HG02588 (cell line): ENCODE data around the gene TBC1D5.
A peak's percentile ranks its signal among the peaks of the same experiment; 100 is the strongest.

ENCODE experiments used
- ATAC-seq: cut with Tn5 transposase; IDR thresholded peaks from one replicate; pipeline ENCODE4 v1.9.1; 2021; ENCODE audit warnings: mild to moderate bottlenecking, moderate library complexity; ENCODE audit not compliant: unreplicated experiment

TBC1D5 gene

DNA sequence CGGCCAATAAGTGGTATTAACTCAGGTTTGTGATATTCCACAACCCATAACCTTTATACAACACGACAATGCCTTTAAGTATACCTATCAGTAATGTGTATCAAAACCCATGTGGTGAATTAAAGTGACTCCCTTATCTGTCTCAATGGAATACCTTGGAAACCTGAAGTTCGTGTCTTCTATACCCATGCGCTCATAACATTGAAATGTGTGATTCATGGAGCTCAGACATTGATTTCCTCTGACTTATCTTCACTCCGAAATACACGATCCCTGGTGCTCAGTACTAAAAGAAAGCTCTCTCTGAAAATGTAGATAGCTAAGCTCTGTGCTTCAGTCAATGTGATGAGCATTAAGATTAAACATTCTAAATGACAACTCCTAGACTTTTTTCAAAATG lies 140.3 kb downstream of the TBC1D5 start:
- no peak for ATAC-seq

DNA sequence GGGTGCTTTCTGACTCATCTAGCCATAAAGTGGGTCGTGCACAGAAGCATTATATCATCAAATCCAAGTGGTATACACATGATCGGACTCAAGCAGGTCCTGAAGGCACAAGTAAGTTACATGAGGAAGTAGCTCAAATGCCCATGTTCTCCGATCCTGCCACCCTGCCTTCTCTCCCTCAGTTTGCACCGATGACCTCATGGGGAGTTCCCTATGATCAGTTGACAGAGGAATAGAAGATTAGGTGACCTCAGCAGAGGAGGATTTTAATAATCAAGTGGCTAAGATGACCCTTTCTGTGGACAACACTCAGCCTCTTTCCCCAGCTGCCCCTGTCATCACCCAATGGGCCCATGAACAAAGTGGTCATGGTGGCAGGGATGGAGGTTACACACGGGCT lies 149.5 kb downstream of the TBC1D5 start:
- ATAC-seq, result no peak

DNA sequence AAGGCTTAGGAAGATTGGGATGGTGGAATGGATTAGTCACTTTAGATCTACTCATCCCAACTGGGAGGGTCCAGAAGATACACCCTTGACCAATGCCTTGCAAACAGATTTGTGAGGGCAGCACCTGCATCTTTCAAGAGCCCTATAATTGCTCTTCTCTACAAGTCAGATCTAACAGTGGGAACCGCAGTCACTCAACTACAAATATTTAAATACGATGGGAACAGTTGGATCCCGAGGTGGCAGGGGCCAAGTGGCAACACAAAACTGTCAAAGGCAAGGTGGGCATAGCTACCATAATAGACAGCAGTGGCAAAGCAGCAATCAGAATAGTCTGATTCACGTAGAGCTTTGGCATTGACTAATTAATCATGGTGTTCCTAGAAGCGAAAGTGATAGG lies 152.0 kb downstream of the TBC1D5 start:
- no peak for ATAC-seq

DNA sequence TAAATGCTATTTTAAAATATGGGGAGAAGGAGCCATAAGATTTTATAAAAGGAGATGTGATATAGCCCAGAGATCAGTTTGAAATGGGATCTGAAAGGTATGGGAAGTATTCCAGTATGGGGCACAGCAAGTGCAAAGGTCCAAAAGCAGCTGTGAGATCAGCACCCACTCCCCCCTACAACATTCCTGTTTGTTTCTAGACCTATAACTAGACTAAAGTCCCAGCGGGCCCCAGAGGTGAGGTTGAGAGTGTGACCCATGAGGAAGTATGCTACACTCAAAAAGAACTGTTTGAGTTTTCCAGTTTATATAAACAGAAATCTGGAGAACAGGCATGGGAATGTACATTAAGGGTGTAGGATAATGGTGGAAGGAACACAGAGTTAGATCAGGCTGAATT lies 152.5 kb downstream of the TBC1D5 start:
- no peak for ATAC-seq

DNA sequence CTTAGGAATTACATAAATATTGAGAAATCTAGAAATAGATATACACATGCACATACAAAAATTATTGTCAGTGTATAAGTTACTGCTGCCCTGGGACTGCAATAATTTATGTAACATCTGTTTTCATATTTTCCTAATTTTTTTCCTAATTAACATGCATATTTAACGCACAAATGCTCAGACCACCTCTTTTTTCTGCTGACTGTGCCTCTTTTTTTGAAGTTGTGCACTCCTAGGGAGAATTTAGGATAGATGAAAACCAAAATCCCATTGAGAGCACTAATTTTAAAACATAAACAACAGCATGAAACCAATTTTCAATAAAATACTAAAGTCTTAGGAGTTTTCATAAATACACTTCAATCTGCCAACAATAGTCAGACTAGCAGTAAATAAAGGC lies 154.0 kb downstream of the TBC1D5 start:
- no peak for ATAC-seq

DNA sequence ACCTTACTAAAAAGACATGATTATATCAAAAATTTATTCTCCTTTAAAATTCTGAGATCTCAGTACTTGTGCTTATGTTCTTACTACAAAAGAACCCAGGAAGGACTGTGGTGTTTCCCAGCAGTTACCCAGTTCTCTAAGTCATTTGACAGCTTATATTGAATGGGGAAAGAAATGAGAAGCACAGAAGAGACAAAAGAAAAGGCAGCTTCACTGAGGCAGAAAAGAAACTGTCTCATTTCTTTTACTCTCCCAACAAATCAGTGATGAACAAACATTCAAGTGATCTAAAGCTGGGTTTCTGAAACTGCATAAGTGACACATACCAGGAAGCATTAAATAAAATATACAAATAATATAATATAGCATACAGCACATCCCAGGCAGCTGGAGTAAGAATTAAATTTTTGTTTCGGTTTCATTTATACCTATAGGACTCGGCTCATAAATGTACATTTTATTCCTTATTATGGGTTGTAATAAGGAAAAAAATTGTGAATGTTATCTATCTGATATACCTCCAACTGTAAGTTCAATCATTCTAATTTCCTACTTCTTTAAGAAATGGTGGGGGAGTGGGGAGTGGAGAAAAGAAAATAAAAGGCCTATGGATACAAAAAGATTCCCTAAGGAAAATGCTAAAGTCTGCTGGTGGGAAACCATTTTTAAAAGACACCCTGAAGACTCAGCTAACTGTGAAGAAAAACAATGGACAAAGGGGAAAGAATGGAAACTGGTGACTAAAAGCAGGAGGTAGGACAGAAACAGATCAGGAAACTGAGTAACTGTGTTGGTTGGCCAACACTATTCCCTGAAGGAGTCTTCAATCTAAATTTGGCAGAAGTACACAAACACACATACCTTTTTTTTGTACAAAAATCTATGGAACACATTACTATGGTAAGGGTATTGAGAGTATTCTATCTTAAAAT lies 156.8 kb downstream of the TBC1D5 start:
- ATAC-seq, result no peak

DNA sequence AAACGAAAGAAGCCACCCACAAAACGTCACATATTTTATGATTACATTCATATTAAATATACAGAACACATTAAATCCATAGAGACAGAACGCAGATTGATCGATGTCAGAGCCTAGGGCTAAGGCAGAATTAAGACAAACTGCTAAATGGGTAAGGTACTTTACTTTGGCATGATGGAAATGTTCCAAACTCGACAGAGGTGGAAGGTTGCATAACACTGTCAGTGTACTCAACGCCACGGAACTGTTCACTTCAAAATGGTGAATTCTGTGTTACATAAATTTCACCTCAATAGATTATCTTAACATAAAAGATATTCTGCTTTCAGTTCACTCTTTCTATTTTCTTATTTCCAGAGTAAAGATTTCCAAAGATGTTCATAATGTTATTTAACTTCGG lies 158.4 kb downstream of the TBC1D5 start:
- ATAC-seq, result no peak

DNA sequence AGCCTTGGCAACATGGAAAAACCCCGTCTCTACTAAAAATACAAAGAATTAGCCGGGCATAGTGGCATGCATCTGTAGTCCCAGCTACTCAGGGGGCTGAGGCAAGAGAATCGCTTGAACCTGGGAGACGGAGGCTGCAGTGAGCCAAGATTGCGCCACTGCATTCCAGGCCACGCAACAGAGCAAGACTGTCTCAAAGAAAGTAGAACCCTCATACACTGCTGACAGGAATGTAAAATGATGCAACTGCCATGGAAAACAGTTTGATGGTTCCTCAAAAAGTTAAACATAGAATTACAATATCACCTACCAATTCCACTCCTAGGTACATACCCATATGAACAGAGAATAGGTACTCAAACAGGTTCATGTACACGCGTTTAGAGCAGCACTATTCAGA lies 158.9 kb downstream of the TBC1D5 start:
- ATAC-seq, result no peak

DNA sequence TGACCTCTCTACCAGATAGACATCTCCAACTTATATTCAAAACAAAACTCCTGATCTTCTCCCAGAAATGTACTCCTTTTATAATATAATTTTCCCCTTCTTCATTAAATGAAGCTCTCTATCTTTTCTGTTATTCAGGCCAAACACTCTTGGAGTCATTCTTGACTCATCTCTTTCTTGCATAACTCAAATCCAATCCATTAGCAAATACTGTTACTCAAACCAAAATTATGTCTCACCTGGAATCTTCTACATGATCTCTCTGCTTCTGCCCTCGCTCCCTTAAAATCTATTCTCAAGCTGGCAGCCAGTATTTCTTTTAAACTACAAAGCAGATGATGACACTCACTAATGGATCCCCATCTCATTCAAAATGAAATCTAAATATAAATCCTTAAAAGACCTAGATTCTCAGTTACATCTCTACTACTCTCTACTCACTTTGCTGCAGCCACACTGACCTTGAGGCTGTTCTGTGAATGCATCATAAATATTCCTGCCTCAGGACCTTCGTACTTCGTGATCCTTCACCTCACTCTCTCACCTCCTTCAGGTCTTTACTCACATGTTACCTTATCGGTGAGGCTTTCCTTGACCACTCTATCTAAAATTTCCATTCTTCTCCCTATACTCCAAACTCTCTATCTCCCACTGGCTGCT lies 160.9 kb downstream of the TBC1D5 start:
- no peak for ATAC-seq

DNA sequence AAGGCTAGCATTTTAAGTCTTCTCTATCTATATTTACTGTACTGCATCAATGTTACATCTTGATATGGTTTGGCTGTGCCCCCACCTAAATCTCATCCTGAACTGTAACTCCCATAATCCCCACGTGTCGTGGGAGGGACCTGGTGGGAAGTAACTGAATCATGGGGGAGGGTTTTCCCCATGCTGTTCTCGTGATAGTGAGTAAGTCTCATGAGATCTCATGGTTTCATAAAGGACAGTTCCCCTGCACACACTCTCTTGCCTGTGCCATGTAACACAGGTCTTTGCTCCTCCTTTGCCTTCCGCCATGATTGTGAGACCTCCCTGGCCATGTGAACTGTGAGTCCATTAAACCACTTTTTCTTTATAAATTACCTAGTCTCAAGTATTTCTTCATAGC lies 161.5 kb downstream of the TBC1D5 start:
- no peak for ATAC-seq

DNA sequence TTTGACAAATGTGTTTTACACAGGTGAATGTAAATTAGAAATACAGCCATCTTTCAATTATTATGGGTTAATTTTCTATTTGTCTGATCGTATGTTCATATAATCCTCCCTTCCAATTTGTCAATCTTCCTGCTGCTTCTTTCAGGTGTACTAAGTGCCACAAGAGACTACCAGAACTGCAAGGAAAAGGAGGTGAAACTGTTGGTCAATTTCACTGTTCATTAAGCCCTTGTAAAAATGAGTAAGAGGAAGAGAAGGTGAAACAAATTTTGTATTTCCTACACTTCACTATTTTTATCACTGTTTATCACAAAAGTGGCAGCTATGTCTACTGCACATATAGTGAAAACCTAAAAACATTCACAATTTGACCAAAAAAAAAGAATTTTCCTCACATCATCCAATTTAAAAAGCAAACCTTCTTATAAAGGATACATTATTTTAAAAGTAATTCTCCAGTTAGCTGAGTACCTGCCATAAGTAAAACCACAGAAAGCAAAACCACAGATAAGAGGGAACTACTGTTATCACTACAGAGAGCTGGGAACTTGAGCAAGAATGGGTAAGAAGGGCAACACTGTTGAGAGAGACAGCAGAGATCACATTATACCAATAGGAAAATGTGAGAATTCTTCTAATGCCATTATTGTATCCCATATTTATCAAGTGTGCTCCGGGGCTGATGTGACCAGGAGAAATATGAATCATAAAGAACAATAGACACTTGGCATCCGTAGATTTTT lies 163.0 kb downstream of the TBC1D5 start:
- peak; percentile 98 for ATAC-seq

DNA sequence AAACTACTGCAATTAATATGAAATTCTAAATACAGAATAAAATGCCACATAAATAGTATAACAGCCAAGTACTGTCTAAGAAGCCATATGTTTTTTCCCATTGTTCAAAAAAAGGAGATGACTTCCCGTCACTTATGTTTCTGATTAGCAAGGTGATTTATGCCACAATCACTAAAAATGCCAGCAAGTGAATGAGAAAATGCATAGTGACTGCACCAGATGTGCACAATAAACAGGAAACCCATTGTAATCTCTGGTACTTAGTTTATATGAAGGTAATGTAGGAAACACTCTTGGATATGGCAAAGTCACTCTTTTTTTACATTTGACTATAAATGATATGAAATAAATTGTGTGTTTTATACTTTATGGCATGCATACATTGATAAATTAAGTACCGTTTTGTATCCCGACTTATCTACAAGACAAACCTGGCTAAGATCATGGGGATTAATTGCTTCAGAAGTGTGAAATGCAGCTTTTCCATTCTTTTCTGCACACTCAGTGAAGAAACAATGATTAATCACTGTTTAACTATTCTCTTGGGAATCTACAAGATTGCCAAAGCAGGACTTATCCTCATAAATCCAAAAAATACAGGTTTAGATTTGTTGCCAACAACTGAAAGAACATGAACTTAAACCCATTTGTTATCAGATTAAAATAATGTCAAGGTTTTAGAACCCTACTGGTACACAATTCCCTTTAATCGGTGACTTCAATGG lies 164.5 kb downstream of the TBC1D5 start:
- no peak for ATAC-seq

DNA sequence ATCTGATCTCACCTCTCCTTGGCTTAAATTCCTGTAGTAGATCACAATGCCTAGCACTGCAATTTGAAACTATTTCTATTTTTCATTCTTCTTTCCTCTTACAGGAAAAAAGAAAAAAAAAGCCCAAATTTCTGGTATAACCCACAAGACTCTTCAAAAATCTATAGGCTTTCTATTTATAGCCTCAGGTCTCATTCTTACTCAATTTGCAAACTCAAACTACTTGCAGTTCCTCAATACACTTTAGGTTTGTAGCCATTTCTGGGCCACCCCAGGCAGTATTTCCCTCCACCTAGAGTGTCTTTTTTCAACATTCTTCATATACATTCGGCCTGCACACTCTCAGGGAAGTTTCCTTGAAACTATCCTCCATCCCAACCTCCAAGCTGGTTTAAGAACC lies 169.0 kb downstream of the TBC1D5 start:
- ATAC-seq, result peak; percentile 94

DNA sequence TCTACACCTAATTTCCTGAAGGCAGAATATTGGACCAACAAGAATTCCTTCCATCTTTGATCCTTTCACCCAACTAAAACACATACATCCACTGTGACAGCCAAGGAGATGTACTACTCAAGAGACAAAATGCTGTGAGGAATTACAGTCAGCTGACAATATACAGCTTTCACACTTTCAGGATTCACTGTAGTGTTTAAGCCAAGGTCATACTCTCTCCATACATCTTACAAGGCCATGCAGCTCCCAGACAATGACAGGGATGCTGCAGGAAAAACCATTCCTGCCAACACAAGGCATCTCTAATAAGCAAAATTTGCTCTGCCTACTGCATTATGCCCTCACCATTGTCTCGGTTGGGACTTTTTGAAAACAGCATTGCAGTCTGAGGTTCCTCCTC lies 170.7 kb downstream of the TBC1D5 start:
- ATAC-seq, result no peak

DNA sequence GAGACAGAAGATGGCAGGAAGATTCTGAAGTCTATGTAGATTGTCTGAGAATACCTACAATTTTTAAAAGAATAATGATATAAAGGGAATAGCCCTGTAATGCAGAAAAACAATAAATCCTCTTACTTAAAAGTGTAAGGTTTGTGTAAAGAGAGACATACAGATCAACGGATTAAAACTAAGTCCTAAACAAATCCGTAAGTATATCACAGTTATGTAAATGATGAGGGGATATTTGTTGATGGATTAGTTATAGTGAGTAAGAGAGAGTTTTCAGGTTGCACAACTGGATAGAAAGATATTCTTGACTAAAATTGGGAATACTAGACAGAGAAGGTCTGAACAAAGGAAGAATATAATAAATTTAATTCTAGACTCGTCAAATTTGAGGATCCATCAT lies 179.6 kb downstream of the TBC1D5 start:
- no peak for ATAC-seq

DNA sequence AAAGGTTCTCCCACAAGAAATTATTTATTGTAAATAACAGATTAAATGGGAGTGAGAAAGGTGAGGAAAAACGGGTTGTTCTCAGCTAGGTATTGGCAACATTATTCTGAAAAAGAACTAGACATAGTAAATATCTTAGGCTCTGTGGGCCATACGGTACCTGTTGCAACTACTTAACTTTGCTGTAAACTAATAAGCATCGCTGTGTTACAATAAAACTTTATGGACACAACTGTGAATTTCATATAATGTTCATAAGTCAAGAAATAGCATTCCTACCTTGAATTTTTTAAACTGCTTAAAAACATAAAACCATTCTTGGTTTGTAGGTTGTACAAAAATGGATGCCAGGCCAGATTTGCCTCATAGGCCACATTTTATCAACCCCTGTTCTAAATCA lies 183.9 kb downstream of the TBC1D5 start:
- no peak for ATAC-seq

DNA sequence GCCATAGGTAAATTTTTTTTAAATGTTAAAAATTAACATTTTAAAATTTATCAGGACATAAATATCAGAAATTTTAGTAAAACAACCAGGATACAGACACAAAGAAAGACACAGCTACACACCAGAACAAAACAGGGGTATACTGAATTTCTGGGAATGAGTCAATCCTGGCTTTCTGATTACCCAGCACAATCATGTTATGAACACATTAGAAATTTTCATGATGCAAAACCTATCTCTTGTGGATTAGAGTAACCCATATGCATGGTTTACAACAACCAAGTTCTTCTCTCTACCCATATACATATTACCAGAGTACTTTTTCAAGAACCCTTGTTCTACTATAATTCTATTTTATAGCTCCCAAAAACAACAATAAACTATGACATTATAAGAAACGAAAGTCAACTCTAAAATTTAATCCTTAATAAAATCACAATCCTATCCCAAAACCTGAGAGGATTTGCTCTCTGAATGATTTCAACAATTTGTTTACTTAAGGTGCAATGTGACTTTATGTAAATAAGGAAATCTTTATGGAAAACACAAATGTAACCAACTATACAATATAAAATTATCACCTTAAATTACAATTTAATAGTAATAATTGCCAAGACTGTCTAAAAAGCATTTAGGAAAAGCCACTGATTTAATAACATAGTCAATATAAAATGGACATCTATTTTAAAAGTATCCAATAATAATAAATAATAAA lies 184.5 kb downstream of the TBC1D5 start:
- ATAC-seq, result no peak

DNA sequence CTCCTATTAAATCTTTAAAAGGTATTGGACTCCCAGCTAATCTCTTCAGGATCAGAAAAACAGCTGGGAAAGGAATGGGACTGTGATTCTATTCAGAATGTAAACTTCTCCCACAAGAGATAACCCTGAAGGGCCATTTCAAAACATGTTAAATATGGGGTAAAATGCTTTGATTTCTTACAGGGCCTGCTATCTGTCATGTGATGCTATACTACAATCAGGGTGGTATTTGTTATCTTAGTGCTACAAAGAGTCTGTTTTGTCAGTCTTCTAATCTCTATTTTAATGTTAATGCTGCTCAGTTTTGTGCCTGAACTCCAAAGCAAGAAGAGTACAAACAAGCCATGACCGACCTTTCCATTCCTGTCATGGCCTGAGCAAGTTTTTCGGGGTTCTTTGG lies 186.9 kb downstream of the TBC1D5 start:
- ATAC-seq, result no peak

DNA sequence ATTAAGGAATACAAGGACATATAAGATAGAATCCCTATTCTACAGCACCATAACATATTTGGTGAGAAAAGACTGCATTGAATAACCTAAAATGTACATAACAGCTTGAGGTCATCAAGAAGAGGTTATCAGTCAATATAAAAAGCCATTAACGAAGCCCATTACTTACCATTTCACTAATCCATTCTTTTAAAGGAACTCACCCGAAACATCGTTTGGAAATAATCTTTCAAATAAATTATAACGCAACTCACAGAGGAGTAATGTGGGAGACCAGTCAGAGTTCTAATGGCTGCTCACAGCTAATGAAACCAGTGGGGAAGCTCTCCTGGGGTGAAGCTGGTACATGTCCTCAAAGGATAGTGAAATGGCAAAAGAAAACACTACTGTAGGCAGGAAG lies 188.4 kb downstream of the TBC1D5 start:
- ATAC-seq, result no peak

DNA sequence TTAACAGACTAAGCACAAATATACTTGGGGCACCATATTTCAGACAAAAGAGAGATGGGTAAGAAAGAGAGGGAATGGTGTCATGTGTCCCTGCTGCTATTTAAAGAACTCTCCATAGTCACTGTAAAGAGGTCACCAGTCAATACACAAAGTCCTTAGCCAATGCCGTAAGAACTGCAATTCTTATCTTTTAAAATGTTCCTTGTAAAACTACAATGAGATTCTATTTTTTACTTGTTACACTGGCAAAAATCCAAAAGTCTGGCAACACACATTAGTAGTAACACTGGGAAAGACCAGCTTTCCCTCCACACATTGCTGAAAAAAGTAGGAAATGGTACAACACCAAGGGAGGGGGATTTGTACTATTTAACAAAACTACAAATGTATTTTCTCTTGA lies 189.4 kb downstream of the TBC1D5 start:
- no peak for ATAC-seq
